A549 (cell line): ENCODE data around the gene ZFPL1. TPM values are rescaled to one million over a fixed set of nuclear protein-coding genes. Genes with fewer than 3 reads are reported as not detected.
A peak's percentile ranks its signal among the peaks of the same experiment; 100 is the strongest.

Experiments
- ATAC-seq, 2 experiments: fragments of 200-7000 bp in 1 of 2; fragments of >200 bp in 1 of 2; cut with Nextera tagmentation in 1 of 2; cut with Tn5 transposase in 1 of 2; 3 replicates each; pipeline versions ENCODE4 v1.8.0 to v1.9.1; 2018 to 2020; ENCODE audit warnings: mild to moderate bottlenecking in 1 of 2, moderate library complexity in 1 of 2
- CTCF ChIA-PET: fragments of 300-600 bp; sonication (Branson Sonifier 250); formaldehyde crosslinking; extraction: SDS; loops from one replicate; lab custom pipeline; 2021; ENCODE audit warnings: antibody characterized with exemption, inconsistent platforms; lab: Yijun Ruan, JAX
- POLR2A ChIA-PET: fragments of 350-600 bp; formaldehyde crosslinking; extraction: SDS; loops from one replicate; lab custom pipeline; 2021; ENCODE audit warnings: antibody characterized with exemption, inconsistent platforms; lab: Yijun Ruan, JAX
- DNase-seq, 2 experiments: peaks; one replicate each; pipeline versions ENCODE4 v3.0.0 to v3.0.0-alpha.2; 2011 to 2016; ENCODE audit warnings: low read depth in 1 of 2, low spot score in 1 of 2
- FAIRE-seq: peaks from 2 replicates; lab custom pipeline; 2011; peaks lifted over from hg19 to GRCh38; lab: Jason Lieb, UNC
- H3K27ac ChIP-seq, 2 experiments: fragments of >200 bp; sonication (Bioruptor Twin); formaldehyde crosslinking; 3 replicates each; pipeline ENCODE4 v1.5.1; 2016 to 2017
- H3K4me1 ChIP-seq: fragments of >200 bp; sonication (Bioruptor Twin); formaldehyde crosslinking; 3 replicates; pipeline ENCODE4 v1.6.1; 2016
- H3K4me2 ChIP-seq: fragments of >200 bp; sonication (Bioruptor Twin); formaldehyde crosslinking; 3 replicates; pipeline ENCODE4 v1.6.1; 2016
- H3K4me3 ChIP-seq: fragments of >200 bp; sonication (Bioruptor Twin); formaldehyde crosslinking; 3 replicates; pipeline ENCODE4 v1.5.1; 2016
- H3K9me3 ChIP-seq: fragments of >200 bp; sonication (Bioruptor Twin); formaldehyde crosslinking; 3 replicates; pipeline ENCODE4 v1.6.1; 2016
- BHLHE40 ChIP-seq: IDR thresholded peaks from 2 replicates; pipeline ENCODE4 v1.6.1; 2012; ENCODE audit warnings: low read depth, low read length, inconsistent platforms
- CHD2 ChIP-seq: fragments of 150-350 bp; IDR thresholded peaks from 2 replicates; pipeline ENCODE4 v1.6.1; 2014; ENCODE audit warnings: low read length; ENCODE audit not compliant: partially characterized antibody
- CHD4 ChIP-seq: fragments of 200-600 bp; sonication (generic); IDR thresholded peaks from 2 replicates; pipeline ENCODE4 v1.6.1; 2016; ENCODE audit warnings: antibody characterized with exemption, mild to moderate bottlenecking, borderline replicate concordance
- CTCF ChIP-seq: fragments of >200 bp; sonication (Bioruptor Twin); formaldehyde crosslinking; IDR thresholded peaks from 3 replicates; pipeline ENCODE4 v1.5.1; 2016
- E2F6 ChIP-seq: IDR thresholded peaks from 2 replicates; pipeline ENCODE4 v1.6.1; 2012; ENCODE audit warnings: low read depth, borderline replicate concordance
- ELK1 ChIP-seq: fragments of 150-350 bp; IDR thresholded peaks from 2 replicates; pipeline ENCODE4 v1.6.1; 2014; ENCODE audit warnings: low read depth, mild to moderate bottlenecking, low read length
- EP300 ChIP-seq, 2 experiments: fragments of >200 bp; sonication (Bioruptor Twin); formaldehyde crosslinking; IDR thresholded peaks; 2 replicates in 1 of 2; 3 replicates in 1 of 2; pipeline ENCODE4 v1.6.1; 2016 to 2017
- ESRRA ChIP-seq: fragments of 150-350 bp; IDR thresholded peaks from 2 replicates; pipeline ENCODE4 v1.6.1; 2014; ENCODE audit warnings: mild to moderate bottlenecking, low read length, borderline replicate concordance
- HEYL ChIP-seq: fragments of 250-450 bp; sonication (Bioruptor Pico); IDR thresholded peaks from 2 replicates; pipeline ENCODE4 v1.8.0; 2021; ENCODE audit warnings: mild to moderate bottlenecking, moderate library complexity
- JUN ChIP-seq, 2 experiments: fragments of >200 bp; sonication (Bioruptor Twin); formaldehyde crosslinking; IDR thresholded peaks; 2 replicates in 1 of 2; 3 replicates in 1 of 2; pipeline ENCODE4 v1.6.1; 2016 to 2017
- KDM1A ChIP-seq: fragments of 200-600 bp; sonication (generic); IDR thresholded peaks from 2 replicates; pipeline ENCODE4 v1.6.1; 2016; ENCODE audit warnings: low read depth, mild to moderate bottlenecking
- KDM5A ChIP-seq: fragments of 200-600 bp; sonication (generic); IDR thresholded peaks from 2 replicates; pipeline ENCODE4 v1.6.1; 2016; ENCODE audit warnings: antibody characterized with exemption, mild to moderate bottlenecking
- MAFK ChIP-seq: fragments of 450-650 bp; IDR thresholded peaks from 2 replicates; pipeline ENCODE4 v1.6.1; 2014; ENCODE audit not compliant: partially characterized antibody
- MYC ChIP-seq: IDR thresholded peaks from 2 replicates; pipeline ENCODE4 v1.6.1; 2012; ENCODE audit warnings: mild to moderate bottlenecking, inconsistent platforms, low read length, improper control_type of control experiment, borderline replicate concordance
- PBX3 ChIP-seq: IDR thresholded peaks from 2 replicates; pipeline ENCODE4 v1.6.1; 2012
- PHF8 ChIP-seq: fragments of 200-600 bp; sonication (generic); IDR thresholded peaks from 2 replicates; pipeline ENCODE4 v1.6.1; 2016; ENCODE audit warnings: low read depth, mild to moderate bottlenecking, antibody characterized with exemption, moderate library complexity, borderline replicate concordance
- POLR2A ChIP-seq: IDR thresholded peaks from 2 replicates; pipeline ENCODE4 v1.6.1; 2012; ENCODE audit warnings: mild to moderate bottlenecking, low read length
- RARB ChIP-seq: fragments of 250-450 bp; sonication (Bioruptor Pico); IDR thresholded peaks from 2 replicates; pipeline ENCODE4 v1.8.0; 2021; ENCODE audit warnings: mild to moderate bottlenecking, moderate library complexity
- REST ChIP-seq: fragments of 200-600 bp; sonication (generic); IDR thresholded peaks from 2 replicates; pipeline ENCODE4 v1.6.1; 2016; ENCODE audit warnings: antibody characterized with exemption, mild to moderate bottlenecking, moderate library complexity
- RNF2 ChIP-seq: fragments of 200-600 bp; sonication (generic); IDR thresholded peaks from 2 replicates; pipeline ENCODE4 v1.6.1; 2016; ENCODE audit warnings: low read depth, mild to moderate bottlenecking, antibody characterized with exemption, moderate library complexity, borderline replicate concordance
- SMC3 ChIP-seq: fragments of >200 bp; sonication (Bioruptor Twin); formaldehyde crosslinking; IDR thresholded peaks from 3 replicates; pipeline ENCODE4 v1.6.1; 2018; ENCODE audit warnings: inconsistent platforms
- SREBF2 ChIP-seq: fragments of 450-650 bp; IDR thresholded peaks from 2 replicates; pipeline ENCODE4 v1.6.1; 2014; ENCODE audit warnings: mild to moderate bottlenecking, moderate library complexity
- TFCP2L1 ChIP-seq: fragments of 250-450 bp; sonication (Bioruptor Pico); IDR thresholded peaks from 2 replicates; pipeline ENCODE4 v1.5.0; 2021; ENCODE audit warnings: mild to moderate bottlenecking
- USF2 ChIP-seq: fragments of 450-650 bp; IDR thresholded peaks from 2 replicates; pipeline ENCODE4 v1.6.1; 2014; ENCODE audit warnings: antibody characterized with exemption
- ZNF302 ChIP-seq: fragments of 250-450 bp; sonication (Bioruptor Pico); IDR thresholded peaks from 2 replicates; pipeline ENCODE4 v1.9.0; 2021; ENCODE audit warnings: inconsistent platforms, mild to moderate bottlenecking, moderate library complexity
- WGBS: methylation state at CpG from one replicate; pipeline ENCODE4 v1.1.6; 2017; ENCODE audit errors: missing lambda C conversion rate; 5-methylcytosine and 5-hydroxymethylcytosine counted together
- polyA plus RNA-seq, 4 experiments: library from polyadenylated mRNA; depleted of rRNA in 3 of 4; stranded (reverse); fragments of >200 nt; fragmentation: RNase III in 1 of 4; extraction: RNeasy Plus Mini Kit Qiagen cat#74134 plus additional on column Dnase treatment in 1 of 4; gene quantifications; 2 replicates in 3 of 4; 3 replicates in 1 of 4; pipeline ENCODE4 v1.2.3, GENCODE V29; 2011 to 2017

Gene ZFPL1
- polyA plus RNA-seq, 2 of the 4 experiments (the other 2 are of a cell fraction), result 30.1 to 31.7 TPM

- Histone ChIP-seq H3K4me2 (peak overlapping the region; percentile 100), H3K27ac (peak overlapping the region; percentile 96 to 98), H3K4me1 (peaks cover 15% of the 10 kb centered on the region), H3K9me3 (no peaks in the 10 kb centered on the region), H3K4me3 (peak overlapping the region; percentile 89)
- ChIA-PET CTCF (interaction anchor here (0.9 to 2.3 kb wide), 3 partner anchors 16 to 132 kb away, joined by 3 to 13 read pairs (median 3); partner anchors contain the start of genes TM7SF2 and ZNHIT2), POLR2A (interaction anchor here (1.8 to 3.0 kb wide), 3 partner anchors 9 to 47 kb away, joined by 12 to 37 read pairs (median 28); partner anchors contain the start of genes CAPN1, FAU and MRPL49)
- FAIRE-seq, result no peak
- WGBS, result 1% methylated on average over 20 of the region's 20 CpGs
- peak in 1 of 2 experiments; percentile 0; a peak in 2 of 6 replicates for ATAC-seq
- no peak for DNase-seq
- TF ChIP-seq REST (peak; percentile 10; the same call in 1 of the 2 replicates), ESRRA (no peak)
Measured at GRCh38 chr11:65133724-65134123, 49.7 kb downstream of the ZFPL1 start.

GRCh38 chr11:65134240-65134951, 50.4 kb downstream of the ZFPL1 start, which contains the start of gene SYVN1:
Gene SYVN1 (minus strand): TSS chr11:65134519. CDS start chr11:65133601, 918 bp downstream.
- Histone ChIP-seq H3K4me3 (peak within 1 kb of the TSS; percentile 89), H3K4me2 (peak within 1 kb of the TSS; percentile 100), H3K4me1 (peaks cover 15% of the 10 kb centered on the region), H3K27ac (peak within 1 kb of the TSS; percentile 96 to 98), H3K9me3 (no peaks in the 10 kb centered on the region)
- ATAC-seq (peak; percentile 88 to 91), DNase-seq (peak; percentile 93 to 96), FAIRE-seq (no peak)
- ChIA-PET POLR2A (interaction anchor here (0.9 to 3.0 kb wide), 13 partner anchors 8 to 199 kb away, joined by 3 to 37 read pairs (median 7); partner anchors contain the start of genes CAPN1, DPF2, FAU and MRPL49), CTCF (interaction anchor here (0.9 to 3.5 kb wide), 8 partner anchors 8 to 132 kb away, joined by 3 to 19 read pairs (median 4); partner anchors contain the start of genes TM7SF2 and ZNHIT2)
- WGBS, result 3% methylated on average over 13 of the region's 60 CpGs
- TF ChIP-seq PBX3, result no peak; the same call in 1 of the 2 replicates
- TF ChIP-seq MAFK, result no peak
- TF ChIP-seq CTCF, result no peak
- peak; percentile 78 for TF ChIP-seq PHF8
- no peak for TF ChIP-seq ESRRA
- no peak for TF ChIP-seq SREBF2
- no peak for TF ChIP-seq EP300 (IDR thresholded peaks at IDR 0.05)
- TF ChIP-seq JUN (IDR thresholded peaks at IDR 0.05), result peak; percentile 70 to 96; a peak in 4 of 5 replicates
- TF ChIP-seq ELK1, result no peak
- TF ChIP-seq USF2, result no peak
- no peak for TF ChIP-seq HEYL (CRISPR knock-in tag)
- no peak for TF ChIP-seq ZNF302
- TF ChIP-seq E2F6, result no peak; the same call in 1 of the 2 replicates
- TF ChIP-seq RNF2, result no peak
- TF ChIP-seq RARB, result peak; percentile 61; the same call in 1 of the 2 replicates
- TF ChIP-seq KDM1A, result no peak
- TF ChIP-seq CHD2, result no peak
- no peak; the same call in none of the 2 replicates for TF ChIP-seq MYC
- no peak for TF ChIP-seq SMC3
- no peak for TF ChIP-seq CHD4
- no peak for TF ChIP-seq TFCP2L1 (CRISPR knock-in tag)
- TF ChIP-seq BHLHE40, result peak; percentile 59; the same call in 1 of the 2 replicates
- peak; percentile 94 for TF ChIP-seq POLR2A
- TF ChIP-seq KDM5A, result peak; percentile 33; the same call in 1 of the 2 replicates
